ENCODE data around the gene SNX22.

GRCh38 chr15:64146520-64146884 lies 5.0 kb upstream of the SNX22 start:
- TF ChIP-seq CTCF (IDR thresholded peaks at IDR 0.05): no peak
- TF ChIP-seq POLR2A (IDR thresholded peaks at IDR 0.05): no peak

All from esophagus squamous epithelium (tissue), 4 donors.